GM12875 (cell line): ENCODE results near the gene PHRF1.

Experiments used
- H3K4me3 ChIP-seq: one replicate; pipeline ENCODE4 v1.5.1; 2011; ENCODE audit warnings: low read depth, low read length, control low read depth
- CTCF ChIP-seq: IDR thresholded peaks from 2 replicates; pipeline ENCODE4 v1.5.1; 2011; ENCODE audit warnings: low read depth, mild to moderate bottlenecking, control low read depth, inconsistent platforms, low read length, moderate library complexity, borderline replicate concordance; ENCODE audit not compliant: insufficient read depth

PHRF1 gene

GRCh38 chr11:540583-541432, 35.5 kb upstream of the PHRF1 start:
- no peak overlapping the region for H3K4me3 ChIP-seq
- TF ChIP-seq CTCF: no peak

- no peak overlapping the region for H3K4me3 ChIP-seq
- TF ChIP-seq CTCF: no peak
These were observed 34.8 kb upstream of the PHRF1 start for GRCh38 chr11:541433-541885.

GRCh38 chr11:544817-545166, 31.5 kb upstream of the PHRF1 start:
- no peak for TF ChIP-seq CTCF
- no peak overlapping the region for H3K4me3 ChIP-seq

GRCh38 chr11:545171-545570, 31.1 kb upstream of the PHRF1 start:
- no peak for TF ChIP-seq CTCF
- no peak overlapping the region for H3K4me3 ChIP-seq

GRCh38 chr11:548700-549603, 27.3 kb upstream of the PHRF1 start:
- TF ChIP-seq CTCF: no peak
- H3K4me3 ChIP-seq: no peak overlapping the region

GRCh38 chr11:550021-550745, 26.1 kb upstream of the PHRF1 start:
- no peak overlapping the region for H3K4me3 ChIP-seq
- no peak for TF ChIP-seq CTCF
